Fibroblast of mammary gland (primary cell): ENCODE results near the gene CRYBG3.
A peak's percentile ranks its signal among the peaks of the same experiment; 100 is the strongest.

Experiments used
- DNase-seq: peaks from one replicate; pipeline ENCODE4 v3.0.0-alpha.2; 2010; ENCODE audit warnings: low read depth
- H3K4me3 ChIP-seq: 2 replicates; pipeline ENCODE4 v1.5.1; 2011; ENCODE audit warnings: low read depth, mild to moderate bottlenecking, low read length, moderate library complexity; ENCODE audit not compliant: control insufficient read depth
- CTCF ChIP-seq: conservative IDR thresholded peaks from 2 replicates; pipeline ENCODE4 v1.5.1; 2011; ENCODE audit warnings: low read depth, low read length, inconsistent platforms; ENCODE audit not compliant: control insufficient read depth, insufficient read depth

Gene CRYBG3

GRCh38 chr3:97952872-97953271 is 131.1 kb downstream of the CRYBG3 start:
- TF ChIP-seq CTCF: no peak
- DNase-seq: peak; percentile 39
- H3K4me3 ChIP-seq: no peak overlapping the region

GRCh38 chr3:97954228-97954827 is 132.5 kb downstream of the CRYBG3 start:
- DNase-seq: no peak
- no peak for TF ChIP-seq CTCF
- no peak overlapping the region for H3K4me3 ChIP-seq

- TF ChIP-seq CTCF: no peak
- DNase-seq: no peak
- H3K4me3 ChIP-seq: no peak overlapping the region
Observed at GRCh38 chr3:97956051-97956450, 134.2 kb downstream of the CRYBG3 start.

GRCh38 chr3:97957617-97958311 is 136.0 kb downstream of the CRYBG3 start:
- H3K4me3 ChIP-seq: no peak overlapping the region
- no peak for TF ChIP-seq CTCF
- peak; percentile 51 for DNase-seq

- DNase-seq: peak; percentile 71
- no peak overlapping the region for H3K4me3 ChIP-seq
- TF ChIP-seq CTCF: no peak
Observed at GRCh38 chr3:97958396-97958795, 136.6 kb downstream of the CRYBG3 start.

GRCh38 chr3:97958796-97959195 is 137.0 kb downstream of the CRYBG3 start:
- DNase-seq: no peak
- TF ChIP-seq CTCF: no peak
- no peak overlapping the region for H3K4me3 ChIP-seq

- no peak for DNase-seq
- H3K4me3 ChIP-seq: no peak overlapping the region
- no peak for TF ChIP-seq CTCF
Observed at GRCh38 chr3:97959872-97960271, 138.1 kb downstream of the CRYBG3 start.
